HepG2 (cell line): Measurements from ENCODE around the gene TM9SF4. TPM values are rescaled to one million over a fixed set of nuclear protein-coding genes. Genes with fewer than 3 reads are reported as not detected.
A peak's percentile ranks its signal among the peaks of the same experiment; 100 is the strongest.

ENCODE experiments used
- ARNT ChIP-seq: fragments of 450-650 bp; IDR thresholded peaks from 2 replicates; pipeline ENCODE4 v1.6.1; 2017
- DMAP1 ChIP-seq: IDR thresholded peaks from 2 replicates; pipeline ENCODE4 v1.6.1; 2016
- ELF1 ChIP-seq: sonication (generic); formaldehyde crosslinking; IDR thresholded peaks from 2 replicates; pipeline ENCODE4 v1.4.0; 2020; ENCODE audit warnings: missing genetic modification reagents
- ELF3 ChIP-seq: IDR thresholded peaks from 2 replicates; pipeline ENCODE4 v1.6.1; 2016; ENCODE audit warnings: missing genetic modification reagents, missing compliant biosample characterization
- ESRRA ChIP-seq: sonication (generic); formaldehyde crosslinking; IDR thresholded peaks from 2 replicates; pipeline ENCODE4 v1.5.1; 2020; ENCODE audit warnings: mild to moderate bottlenecking, low read depth, missing genetic modification reagents
- FOXM1 ChIP-seq: sonication (generic); formaldehyde crosslinking; IDR thresholded peaks from 2 replicates; pipeline ENCODE4 v1.5.0; 2020; ENCODE audit warnings: missing genetic modification reagents
- HDAC1 ChIP-seq: sonication (generic); formaldehyde crosslinking; IDR thresholded peaks from 2 replicates; pipeline ENCODE4 v1.5.1; 2020; ENCODE audit warnings: mild to moderate bottlenecking, missing genetic modification reagents
- HNF4A ChIP-seq: sonication (generic); formaldehyde crosslinking; IDR thresholded peaks from 2 replicates; pipeline ENCODE4 v1.4.0; 2020; ENCODE audit warnings: missing genetic modification reagents
- KLF13 ChIP-seq: sonication (generic); formaldehyde crosslinking; IDR thresholded peaks from 2 replicates; pipeline ENCODE4 v1.4.0; 2020; ENCODE audit warnings: mild to moderate bottlenecking, missing genetic modification reagents
- MAZ ChIP-seq, 2 experiments: sonication (generic) in 1 of 2; formaldehyde crosslinking in 1 of 2; IDR thresholded peaks; 2 replicates each; pipeline versions ENCODE4 v1.5.0 to v1.6.1; 2012 to 2020; ENCODE audit warnings: low read depth in 2 of 2, mild to moderate bottlenecking in 2 of 2, borderline replicate concordance in 1 of 2, improper control_type of control experiment in 1 of 2, low read length in 1 of 2, missing genetic modification reagents in 1 of 2, moderate library complexity in 1 of 2
- PATZ1 ChIP-seq: sonication (generic); formaldehyde crosslinking; IDR thresholded peaks from 2 replicates; pipeline ENCODE4 v1.4.0; 2020; ENCODE audit warnings: missing genetic modification reagents
- PHF20 ChIP-seq: sonication (generic); formaldehyde crosslinking; IDR thresholded peaks from 2 replicates; pipeline ENCODE4 v1.5.0; 2020; ENCODE audit warnings: mild to moderate bottlenecking, missing genetic modification reagents
- RXRB ChIP-seq: IDR thresholded peaks from 2 replicates; pipeline ENCODE4 v1.6.1; 2016; ENCODE audit warnings: borderline replicate concordance, missing genetic modification reagents, missing compliant biosample characterization
- SATB2 ChIP-seq: sonication (generic); formaldehyde crosslinking; IDR thresholded peaks from 2 replicates; pipeline ENCODE4 v1.5.0; 2020; ENCODE audit warnings: missing genetic modification reagents
- SMAD3 ChIP-seq: sonication (generic); formaldehyde crosslinking; IDR thresholded peaks from 2 replicates; pipeline ENCODE4 v1.4.0; 2020; ENCODE audit warnings: missing genetic modification reagents
- SMARCE1 ChIP-seq: fragments of 450-650 bp; IDR thresholded peaks from 2 replicates; pipeline ENCODE4 v1.6.1; 2017; ENCODE audit warnings: borderline replicate concordance
- SRY ChIP-seq: sonication (generic); formaldehyde crosslinking; IDR thresholded peaks from 2 replicates; pipeline ENCODE4 v1.8.0; 2022; ENCODE audit warnings: mild to moderate bottlenecking, missing genetic modification reagents
- ZFP62 ChIP-seq: sonication (generic); formaldehyde crosslinking; IDR thresholded peaks from 2 replicates; pipeline ENCODE4 v1.4.0; 2020; ENCODE audit warnings: missing genetic modification reagents
- ZHX2 ChIP-seq, 2 experiments: sonication (generic) in 1 of 2; formaldehyde crosslinking in 1 of 2; IDR thresholded peaks; 2 replicates each; pipeline versions ENCODE4 v1.6.1 to v1.9.0; 2014 to 2022; ENCODE audit warnings: antibody characterized with exemption in 1 of 2, borderline replicate concordance in 1 of 2, inconsistent platforms in 1 of 2, low read depth in 1 of 2, missing genetic modification reagents in 1 of 2
- ZNF230 ChIP-seq: sonication (generic); formaldehyde crosslinking; IDR thresholded peaks from 2 replicates; pipeline ENCODE4 v1.4.0; 2020; ENCODE audit warnings: mild to moderate bottlenecking, missing genetic modification reagents
- ZNF619 ChIP-seq: sonication (generic); formaldehyde crosslinking; IDR thresholded peaks from 2 replicates; pipeline ENCODE4 v1.4.0; 2020; ENCODE audit warnings: mild to moderate bottlenecking, missing genetic modification reagents
- ZNF670 ChIP-seq: sonication (generic); formaldehyde crosslinking; IDR thresholded peaks from 2 replicates; pipeline ENCODE4 v1.8.0; 2022; ENCODE audit warnings: mild to moderate bottlenecking, missing genetic modification reagents, borderline replicate concordance
- ZNF788 ChIP-seq: sonication (generic); formaldehyde crosslinking; IDR thresholded peaks from 2 replicates; pipeline ENCODE4 v1.5.0; 2020; ENCODE audit warnings: mild to moderate bottlenecking, missing genetic modification reagents, borderline replicate concordance
- polyA plus RNA-seq, 8 experiments: library from polyadenylated mRNA; depleted of rRNA in 3 of 8; stranded (reverse) in 7 of 8; unstranded in 1 of 8; fragments of >200 nt; fragmentation: Illumina TruSeq in 4 of 8; extraction: Trizol in 4 of 8; gene quantifications; 2 replicates each; pipeline versions ENCODE4 v1.2.1 to v1.2.3, GENCODE V29; 2011 to 2016; ENCODE audit warnings: low read depth in 4 of 8, missing spikeins in 1 of 8, mixed read lengths in 1 of 8; ENCODE audit not compliant: insufficient read depth in 1 of 8
- total RNA-seq, 5 experiments: library from RNA; depleted of rRNA; stranded (reverse); fragments of >200 nt; fragmentation: Illumina TruSeq; extraction: Trizol; gene quantifications; 2 replicates each; pipeline ENCODE4 v1.2.3, GENCODE V29; 2016; ENCODE audit warnings: low read depth in 1 of 5

Gene TM9SF4
- total and polyA plus RNA-seq, 2 of the 13 experiments (the other 11 are each of a cell fraction or from before 2014, with no cell fraction given): 53.5 to 171 TPM

- TF ChIP-seq ZHX2 (IDR thresholded peaks at IDR 0.05; ENCODE audit: low read depth) (peak; percentile 47; the same call in 1 of the 2 replicates), ZHX2 (CRISPR knock-in tag; IDR thresholded peaks at IDR 0.05; ENCODE audit: borderline replicate concordance) (no peak), ELF1 (CRISPR knock-in tag) (peak; percentile 72), SATB2 (CRISPR knock-in tag) (no peak), KLF13 (CRISPR knock-in tag) (no peak), RXRB (CRISPR knock-in tag) (peak; percentile 65), ARNT (no peak), MAZ (IDR thresholded peaks at IDR 0.05; ENCODE audit: borderline replicate concordance, low read depth, low read length) (no peak), MAZ (CRISPR knock-in tag; IDR thresholded peaks at IDR 0.05; ENCODE audit: low read depth) (0 out of 2 replicates have a peak, but pooled peaks have one; percentile 47), DMAP1 (CRISPR knock-in tag) (no peak), ZNF670 (0 out of 2 replicates have a peak, but pooled peaks have one; percentile 42), FOXM1 (no peak), PHF20 (CRISPR knock-in tag) (peak; percentile 39; the same call in 1 of the 2 replicates), ESRRA (CRISPR knock-in tag) (peak; percentile 94), HNF4A (CRISPR knock-in tag) (peak; percentile 67), SMARCE1 (no peak), PATZ1 (CRISPR knock-in tag) (peak; percentile 47; the same call in 1 of the 2 replicates), ZNF619 (CRISPR knock-in tag) (no peak), SMAD3 (no peak), ZNF230 (CRISPR knock-in tag) (no peak), ELF3 (CRISPR knock-in tag) (peak; percentile 42; the same call in 1 of the 2 replicates), HDAC1 (peak; percentile 50; the same call in 1 of the 2 replicates), ZNF788 (CRISPR knock-in tag) (peak; percentile 86; the same call in 1 of the 2 replicates), SRY (CRISPR knock-in tag) (0 out of 2 replicates have a peak, but pooled peaks have one; percentile 28), ZFP62 (CRISPR knock-in tag) (no peak)
These were observed 29.8 kb upstream of the TM9SF4 start (continued) for GRCh38 chr20:32079655-32080109.
